Calu3 (cell line): ENCODE data around the gene KIF21A. TPM values are rescaled to one million over a fixed set of nuclear protein-coding genes. Genes with fewer than 3 reads are reported as not detected.
"Not testable (repeated sequence)": the region's sequence is repeated elsewhere in the genome, so short reads cannot be mapped to it uniquely, and the experiment has no call there.

ENCODE experiments used
- BruUV-seq: library from RNA; stranded (reverse); fragments of 400-500 nt; replicated peaks from 2 replicates; lab custom pipeline; 2021; lab: Mats Ljungman, UMichigan
- CTCF ChIA-PET: fragments of 300-600 bp; sonication (Branson Sonifier 250); formaldehyde crosslinking; loops from one replicate; lab custom pipeline; 2022; ENCODE audit warnings: antibody characterized with exemption; lab: Charles Lee
- DNase-seq: peaks from one replicate; pipeline ENCODE4 v3.0.0; 2022
- H3K27ac Mint-ChIP-seq: one replicate; pipeline ENCODE4 v1.8.0; 2022; ENCODE audit warnings: mixed read lengths; ENCODE audit not compliant: unreplicated experiment
- H3K27me3 Mint-ChIP-seq: one replicate; pipeline ENCODE4 v1.8.0; 2022; ENCODE audit warnings: mixed read lengths; ENCODE audit not compliant: unreplicated experiment
- H3K36me3 Mint-ChIP-seq: one replicate; pipeline ENCODE4 v1.8.0; 2022; ENCODE audit warnings: mild to moderate bottlenecking, moderate library complexity, mixed read lengths; ENCODE audit not compliant: insufficient read depth, unreplicated experiment
- H3K4me1 Mint-ChIP-seq: one replicate; pipeline ENCODE4 v1.8.0; 2022; ENCODE audit warnings: mild to moderate bottlenecking, low read depth, mixed read lengths; ENCODE audit not compliant: unreplicated experiment
- H3K4me3 Mint-ChIP-seq: one replicate; pipeline ENCODE4 v1.8.0; 2022; ENCODE audit warnings: mild to moderate bottlenecking, low read depth, moderate library complexity, mixed read lengths; ENCODE audit not compliant: unreplicated experiment
- H3K9me3 Mint-ChIP-seq: one replicate; pipeline ENCODE4 v1.8.0; 2022; ENCODE audit warnings: low read depth, mixed read lengths; ENCODE audit not compliant: unreplicated experiment
- intact Hi-C: fragments of 100-400 bp; cut with micrococcal nuclease; formaldehyde crosslinking; loops from one replicate; pipeline ENCODE4 v1.10.0; 2022; ENCODE audit not compliant: unreplicated experiment
- total RNA-seq: library from RNA; stranded (reverse); gene quantifications from 2 replicates; pipeline ENCODE4 v1.2.3, GENCODE V29; 2022
- TF ChIP-seq, protein P1 (sequence below): fragments of 200-600 bp; IDR thresholded peaks from one replicate; pipeline ENCODE4 v1.8.0; 2022; ENCODE audit warnings: antibody characterized with exemption; ENCODE audit not compliant: unreplicated experiment

KIF21A gene
- total RNA-seq, 1 experiment from 2014 or later: 28.7 TPM

DNA sequence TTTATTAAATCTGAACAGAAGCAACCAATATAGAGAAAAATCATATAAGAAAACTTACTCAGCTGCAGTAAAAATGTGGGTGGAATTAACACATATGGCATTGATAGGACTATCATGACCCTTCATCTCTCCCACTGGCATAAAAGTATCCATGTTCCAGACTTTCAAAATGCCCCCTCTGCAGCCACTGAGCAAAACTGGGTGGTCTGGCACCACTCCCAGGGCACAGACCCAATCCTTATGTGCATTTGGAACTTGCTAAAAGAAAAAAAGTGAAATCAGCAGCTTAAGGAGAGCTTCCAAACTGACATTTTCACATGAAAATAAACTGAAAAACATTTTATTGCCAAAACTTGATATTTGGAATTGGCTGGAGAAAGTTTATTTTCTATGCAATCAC lies 141.5 kb downstream of the KIF21A start:
- Mint-ChIP-seq H3K27me3 (no peaks in the 10 kb centered on the region), H3K9me3 (no peaks in the 10 kb centered on the region), H3K36me3 (peaks cover 6% of the 10 kb centered on the region), H3K27ac (no peak overlapping the region), H3K4me1 (no peaks in the 10 kb centered on the region), H3K4me3 (no peak overlapping the region)
- no TSS peak for BruUV-seq
- CTCF ChIA-PET: no interaction called here
- no peak for DNase-seq
- intact Hi-C loops: no loop called here
- TF ChIP-seq, protein P1, sequence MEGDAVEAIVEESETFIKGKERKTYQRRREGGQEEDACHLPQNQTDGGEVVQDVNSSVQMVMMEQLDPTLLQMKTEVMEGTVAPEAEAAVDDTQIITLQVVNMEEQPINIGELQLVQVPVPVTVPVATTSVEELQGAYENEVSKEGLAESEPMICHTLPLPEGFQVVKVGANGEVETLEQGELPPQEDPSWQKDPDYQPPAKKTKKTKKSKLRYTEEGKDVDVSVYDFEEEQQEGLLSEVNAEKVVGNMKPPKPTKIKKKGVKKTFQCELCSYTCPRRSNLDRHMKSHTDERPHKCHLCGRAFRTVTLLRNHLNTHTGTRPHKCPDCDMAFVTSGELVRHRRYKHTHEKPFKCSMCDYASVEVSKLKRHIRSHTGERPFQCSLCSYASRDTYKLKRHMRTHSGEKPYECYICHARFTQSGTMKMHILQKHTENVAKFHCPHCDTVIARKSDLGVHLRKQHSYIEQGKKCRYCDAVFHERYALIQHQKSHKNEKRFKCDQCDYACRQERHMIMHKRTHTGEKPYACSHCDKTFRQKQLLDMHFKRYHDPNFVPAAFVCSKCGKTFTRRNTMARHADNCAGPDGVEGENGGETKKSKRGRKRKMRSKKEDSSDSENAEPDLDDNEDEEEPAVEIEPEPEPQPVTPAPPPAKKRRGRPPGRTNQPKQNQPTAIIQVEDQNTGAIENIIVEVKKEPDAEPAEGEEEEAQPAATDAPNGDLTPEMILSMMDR: no peak

GRCh38 chr12:39300799-39301198 lies 142.1 kb downstream of the KIF21A start:
- Mint-ChIP-seq H3K4me3 (no peak overlapping the region), H3K36me3 (peaks cover 6% of the 10 kb centered on the region), H3K27ac (no peak overlapping the region), H3K4me1 (no peaks in the 10 kb centered on the region), H3K27me3 (no peaks in the 10 kb centered on the region), H3K9me3 (no peaks in the 10 kb centered on the region)
- CTCF ChIA-PET: no interaction called here
- TF ChIP-seq, protein P1: no peak
- no peak for DNase-seq
- intact Hi-C loops: no loop called here
- no TSS peak for BruUV-seq

DNA sequence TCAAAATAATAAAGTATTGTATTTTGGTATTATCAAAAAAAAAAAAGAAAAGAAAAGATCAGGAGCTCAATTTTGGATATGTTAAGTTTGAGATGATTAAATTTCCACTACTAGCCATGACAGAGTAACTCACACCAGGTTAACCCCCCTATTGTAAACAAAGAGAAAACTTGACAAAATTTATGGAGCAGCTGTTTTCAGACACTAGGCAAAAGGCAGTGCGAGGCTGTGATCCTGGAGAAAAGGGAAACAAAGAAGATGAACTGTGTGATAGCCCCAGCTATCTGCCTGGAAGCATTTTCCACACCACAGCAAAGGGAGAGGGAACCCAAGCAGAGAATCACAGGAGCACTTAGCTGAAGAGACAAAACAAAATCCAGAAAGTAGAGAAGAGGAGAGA lies 145.0 kb downstream of the KIF21A start:
- TF ChIP-seq, protein P1: no peak
- H3K27me3 Mint-ChIP-seq: no peaks in the 10 kb centered on the region
- DNase-seq: no peak
- H3K4me3 Mint-ChIP-seq: no peak overlapping the region
- no peaks in the 10 kb centered on the region for H3K36me3 Mint-ChIP-seq
- BruUV-seq: no TSS peak
- CTCF ChIA-PET: no interaction called here
- no peak overlapping the region for H3K27ac Mint-ChIP-seq
- intact Hi-C loops: loop anchor here (10.0 kb wide), 1 partner anchor 63 kb away; no protein-coding TSS in a partner anchor
- H3K4me1 Mint-ChIP-seq: no peaks in the 10 kb centered on the region
- no peaks in the 10 kb centered on the region for H3K9me3 Mint-ChIP-seq

- no peaks in the 10 kb centered on the region for H3K27me3 Mint-ChIP-seq
- H3K27ac Mint-ChIP-seq: no peak overlapping the region
- no peaks in the 10 kb centered on the region for H3K9me3 Mint-ChIP-seq
- TF ChIP-seq, protein P1: no peak
- H3K4me3 Mint-ChIP-seq: no peak overlapping the region
- intact Hi-C loops: loop anchor here (10.0 kb wide), 1 partner anchor 62 kb away; no protein-coding TSS in a partner anchor
- H3K4me1 Mint-ChIP-seq: no peaks in the 10 kb centered on the region
- no TSS peak for BruUV-seq
- CTCF ChIA-PET: no interaction called here
- H3K36me3 Mint-ChIP-seq: no peaks in the 10 kb centered on the region
- DNase-seq: no peak
These were observed 146.4 kb downstream of the KIF21A start for GRCh38 chr12:39296496-39296895.

DNA sequence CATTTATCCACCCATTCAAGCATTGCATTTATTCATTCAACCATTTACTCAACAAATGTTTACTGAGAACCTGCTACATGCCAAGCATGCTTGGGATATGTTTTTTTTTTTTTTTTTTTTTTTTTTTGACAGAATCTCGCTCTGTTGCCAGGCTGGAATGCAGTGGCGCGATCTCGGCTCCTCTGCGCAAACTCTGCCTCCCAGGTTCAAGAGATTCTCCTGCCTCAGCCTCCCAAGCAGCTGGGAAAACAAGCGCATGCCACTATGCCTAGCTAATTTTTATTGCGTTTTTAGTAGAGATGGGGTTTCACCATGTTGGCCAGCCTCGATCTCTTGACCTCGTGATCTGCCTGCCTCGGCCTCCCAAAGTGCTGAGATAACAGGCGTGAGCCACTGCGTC lies 147.3 kb downstream of the KIF21A start:
- not testable (repeated sequence) for H3K4me3 Mint-ChIP-seq, H3K9me3 Mint-ChIP-seq, H3K27me3 Mint-ChIP-seq, H3K27ac Mint-ChIP-seq, H3K4me1 Mint-ChIP-seq, BruUV-seq, H3K36me3 Mint-ChIP-seq, DNase-seq
- CTCF ChIA-PET: interaction anchor here (0.7 kb wide), 1 partner anchor 1012 kb away, joined by 9 read pairs; no protein-coding TSS in a partner anchor
- intact Hi-C loops: loop anchor here (10.0 kb wide), 1 partner anchor 61 kb away; no protein-coding TSS in a partner anchor
